IMR-90 (cell line): ENCODE results near the gene MEGF11. TPM values are rescaled to one million over a fixed set of nuclear protein-coding genes. Genes with fewer than 3 reads are reported as not detected.

ENCODE experiments used
- ATAC-seq: fragments of 200-7000 bp; cut with Tn5 transposase; 2 replicates; pipeline ENCODE4 v1.9.1; 2020; ENCODE audit warnings: low read depth, mild to moderate bottlenecking, moderate library complexity
- BruUV-seq: library from RNA; stranded (reverse); fragments of 400-500 nt; replicated peaks from 2 replicates; lab custom pipeline; 2021; lab: Mats Ljungman, UMichigan
- CTCF ChIA-PET: fragments of 300-600 bp; formaldehyde crosslinking; extraction: SDS; loops from one replicate; lab custom pipeline; 2021; ENCODE audit warnings: antibody characterized with exemption; lab: Yijun Ruan, JAX
- POLR2A ChIA-PET: fragments of 300-600 bp; sonication (Branson Sonifier 250); formaldehyde crosslinking; loops from one replicate; lab custom pipeline; 2022; ENCODE audit warnings: antibody characterized with exemption; ENCODE audit not compliant: unreplicated experiment; lab: Charles Lee
- DNase-seq: peaks from one replicate; pipeline ENCODE4 v3.0.0; 2013
- H2AFZ ChIP-seq: replicated peaks from 2 replicates; pipeline ENCODE3; 2013; ENCODE audit warnings: low read length, mild to moderate bottlenecking; ENCODE audit not compliant: poor library complexity
- H2AK5ac ChIP-seq: 2 replicates; pipeline ENCODE4 v1.6.1; 2013; ENCODE audit warnings: low read depth, low read length, inconsistent platforms
- H2AK9ac ChIP-seq: replicated peaks from 2 replicates; pipeline ENCODE3; 2013; ENCODE audit warnings: mild to moderate bottlenecking, low read depth, low read length, moderate library complexity; ENCODE audit not compliant: poor library complexity
- H2BK120ac ChIP-seq: 2 replicates; pipeline ENCODE4 v1.6.1; 2013; ENCODE audit warnings: low read depth, low read length, inconsistent platforms
- H2BK15ac ChIP-seq: 3 replicates; pipeline ENCODE4 v1.6.1; 2013; ENCODE audit warnings: low read depth, low read length, inconsistent platforms
- H2BK20ac ChIP-seq: 2 replicates; pipeline ENCODE4 v1.6.1; 2013; ENCODE audit warnings: low read depth, mild to moderate bottlenecking, inconsistent platforms, low read length, moderate library complexity
- H2BK5ac ChIP-seq: 2 replicates; pipeline ENCODE4 v1.6.1; 2013; ENCODE audit warnings: mild to moderate bottlenecking, low read depth, low read length, inconsistent platforms; ENCODE audit not compliant: poor library complexity, severe bottlenecking
- H3K14ac ChIP-seq: replicated peaks from 2 replicates; pipeline ENCODE4 v1.6.1; 2013; ENCODE audit warnings: low read depth, low read length, inconsistent platforms
- H3K18ac ChIP-seq: 2 replicates; pipeline ENCODE4 v1.6.1; 2013; ENCODE audit warnings: low read depth, low read length, control low read depth
- H3K23ac ChIP-seq: 2 replicates; pipeline ENCODE4 v1.6.1; 2013; ENCODE audit warnings: low read depth, low read length, inconsistent platforms
- H3K27ac ChIP-seq: 2 replicates; pipeline ENCODE4 v1.5.1; 2013; ENCODE audit warnings: mild to moderate bottlenecking, control low read depth, low read length; ENCODE audit not compliant: insufficient read depth
- H3K27me3 ChIP-seq: 2 replicates; pipeline ENCODE4 v1.6.1; 2013; ENCODE audit warnings: low read length; ENCODE audit not compliant: control insufficient read depth, insufficient read depth
- H3K36me3 ChIP-seq: 2 replicates; pipeline ENCODE4 v1.6.1; 2013; ENCODE audit warnings: low read length, mixed read lengths; ENCODE audit not compliant: control insufficient read depth, insufficient read depth
- H3K4ac ChIP-seq: 2 replicates; pipeline ENCODE4 v1.6.1; 2013; ENCODE audit warnings: low read depth, low read length, inconsistent platforms
- H3K4me1 ChIP-seq: 2 replicates; pipeline ENCODE4 v1.6.1; 2013; ENCODE audit warnings: low read length, mixed read lengths; ENCODE audit not compliant: control insufficient read depth, insufficient read depth
- H3K4me2 ChIP-seq: 2 replicates; pipeline ENCODE4 v1.6.1; 2013; ENCODE audit warnings: low read depth, mild to moderate bottlenecking, control low read depth, low read length, moderate library complexity
- H3K4me3 ChIP-seq: 2 replicates; pipeline ENCODE4 v1.5.1; 2013; ENCODE audit warnings: low read depth, mild to moderate bottlenecking, control low read depth, low read length, moderate library complexity; ENCODE audit not compliant: insufficient read depth
- H3K56ac ChIP-seq: 2 replicates; pipeline ENCODE4 v1.6.1; 2013; ENCODE audit warnings: low read length, inconsistent platforms; ENCODE audit not compliant: insufficient read depth; ENCODE audit errors: extremely low read depth
- H3K79me1 ChIP-seq, 2 experiments: 2 replicates each; pipeline ENCODE4 v1.6.1; 2013; ENCODE audit warnings: low read length in 2 of 2, inconsistent platforms in 1 of 2, low read depth in 1 of 2
- H3K9ac ChIP-seq: 2 replicates; pipeline ENCODE4 v1.6.1; 2013; ENCODE audit warnings: low read depth, low read length, control low read depth
- H3K9me1 ChIP-seq: 2 replicates; pipeline ENCODE4 v1.6.1; 2013; ENCODE audit warnings: low read length, inconsistent platforms; ENCODE audit not compliant: insufficient read depth
- H3K9me3 ChIP-seq: 2 replicates; pipeline ENCODE4 v1.6.1; 2013; ENCODE audit warnings: low read length; ENCODE audit not compliant: control insufficient read depth, insufficient read depth
- H4K20me1 ChIP-seq: 2 replicates; pipeline ENCODE4 v1.6.1; 2013; ENCODE audit warnings: low read length, inconsistent platforms; ENCODE audit not compliant: insufficient read depth
- H4K5ac ChIP-seq: 2 replicates; pipeline ENCODE4 v1.6.1; 2013; ENCODE audit warnings: mild to moderate bottlenecking, low read depth, low read length, control low read depth
- H4K8ac ChIP-seq, 2 experiments: 2 replicates each; pipeline ENCODE4 v1.6.1; 2013; ENCODE audit warnings: low read depth in 2 of 2, low read length in 2 of 2, control low read depth in 1 of 2, inconsistent platforms in 1 of 2
- H4K91ac ChIP-seq: 2 replicates; pipeline ENCODE4 v1.6.1; 2013; ENCODE audit warnings: low read depth, low read length, inconsistent platforms; ENCODE audit not compliant: insufficient read depth
- BHLHE40 ChIP-seq: fragments of 150-350 bp; IDR thresholded peaks from 2 replicates; pipeline ENCODE4 v1.6.1; 2016; ENCODE audit warnings: mild to moderate bottlenecking, low read depth, low read length
- ELK1 ChIP-seq: fragments of 150-350 bp; IDR thresholded peaks from 2 replicates; pipeline ENCODE4 v1.6.1; 2016; ENCODE audit warnings: low read depth, mild to moderate bottlenecking, low read length, moderate library complexity, borderline replicate concordance
- RAD21 ChIP-seq: IDR thresholded peaks from 2 replicates; pipeline ENCODE4 v1.6.1; 2012; ENCODE audit warnings: low read length, improper control_type of control experiment
- SMC3 ChIP-seq: fragments of 150-350 bp; IDR thresholded peaks from 2 replicates; pipeline ENCODE4 v1.6.1; 2016; ENCODE audit warnings: low read depth, mild to moderate bottlenecking, antibody characterized with exemption, low read length, moderate library complexity
- WGBS, 2 experiments: methylation state at CpG; one replicate each; pipeline versions ENCODE4 v1.1.5 to v1.1.7; 2013; ENCODE audit warnings: missing lambda C conversion rate in 2 of 2; ENCODE audit not compliant: insufficient read length in 1 of 2; ENCODE audit errors: extremely low coverage in 2 of 2; 5-methylcytosine and 5-hydroxymethylcytosine counted together
- dilution Hi-C: fragments of 300-500 bp; cut with HindIII; formaldehyde crosslinking; loops from one replicate; pipeline ENCODE4 v1.14.3; 2018; ENCODE audit warnings: low sequenced_read_pairs; ENCODE audit not compliant: unreplicated experiment
- in situ Hi-C: fragments of 300-500 bp; cut with MboI; formaldehyde crosslinking; loops from 3 replicates; pipeline ENCODE4 v1.14.3; 2019; ENCODE audit warnings: low sequenced_read_pairs, inconsistent platforms, mixed read lengths
- intact Hi-C: fragments of 100-400 bp; cut with micrococcal nuclease; formaldehyde crosslinking; loops from 2 replicates; pipeline ENCODE4 v1.10.0; 2022
- polyA plus RNA-seq, 3 experiments: library from polyadenylated mRNA; depleted of rRNA; stranded (reverse); fragments of >200 nt; gene quantifications; 2 replicates each; pipeline ENCODE4 v1.2.3, GENCODE V29; 2012; ENCODE audit warnings: low replicate concordance in 1 of 3
- total RNA-seq: library from RNA; depleted of rRNA; stranded (reverse); fragments of >200 nt; gene quantifications from 2 replicates; pipeline ENCODE4 v1.2.3, GENCODE V29; 2012
- TF ChIP-seq, protein P1 (sequence below): fragments of 150-350 bp; IDR thresholded peaks from 2 replicates; pipeline ENCODE4 v1.6.1; 2017; ENCODE audit warnings: mild to moderate bottlenecking, antibody characterized with exemption, low read length, low read depth

MEGF11 gene
- total and polyA plus RNA-seq, 2 of the 4 experiments (the other 2 are of a cell fraction): not detected

DNA sequence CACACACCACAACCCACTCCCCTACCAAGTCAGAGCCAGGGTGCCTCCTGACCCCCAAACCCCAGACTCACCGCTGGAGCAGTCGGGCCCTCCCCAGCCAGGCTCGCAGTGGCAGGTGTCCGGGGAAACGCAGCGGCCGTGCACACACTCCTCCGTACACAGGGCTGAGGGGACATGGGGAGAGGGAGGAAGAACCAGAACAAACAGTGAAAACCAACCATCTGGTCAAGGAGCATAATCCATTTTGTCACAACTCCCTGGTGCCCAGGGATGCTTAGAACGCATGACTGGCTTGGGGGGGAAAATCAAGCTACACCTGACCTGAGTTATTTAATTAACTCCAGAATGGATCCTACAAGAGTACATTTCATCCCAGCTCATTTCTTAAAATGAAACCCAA, 159.2 kb downstream of the MEGF11 start:
- Histone ChIP-seq H3K4me3 (no peak overlapping the region), H3K23ac (no peak overlapping the region), H2BK5ac (no peak overlapping the region), H3K9me3 (no peaks in the 10 kb centered on the region), H3K56ac (no peak overlapping the region), H2AK9ac (no peak overlapping the region), H3K4me1 (no peaks in the 10 kb centered on the region), H2BK15ac (no peak overlapping the region), H3K27me3 (peaks cover 59% of the 10 kb centered on the region), H2AK5ac (no peak overlapping the region), H3K4me2 (no peak overlapping the region), H4K20me1 (no peaks in the 10 kb centered on the region), H4K8ac (no peak overlapping the region), H3K4ac (no peak overlapping the region), H3K9ac (no peak overlapping the region), H3K79me1 (no peaks in the 10 kb centered on the region), H2AFZ (no peak overlapping the region), H3K9me1 (no peaks in the 10 kb centered on the region), H3K27ac (no peak overlapping the region), H3K36me3 (no peaks in the 10 kb centered on the region), H3K14ac (no peak overlapping the region), H4K5ac (no peak overlapping the region), H2BK20ac (no peak overlapping the region), H4K91ac (no peak overlapping the region), H2BK120ac (no peak overlapping the region), H3K18ac (no peak overlapping the region)
- TF ChIP-seq BHLHE40 (no peak), ELK1 (no peak), RAD21 (no peak), SMC3 (no peak)
- TF ChIP-seq, protein P1, sequence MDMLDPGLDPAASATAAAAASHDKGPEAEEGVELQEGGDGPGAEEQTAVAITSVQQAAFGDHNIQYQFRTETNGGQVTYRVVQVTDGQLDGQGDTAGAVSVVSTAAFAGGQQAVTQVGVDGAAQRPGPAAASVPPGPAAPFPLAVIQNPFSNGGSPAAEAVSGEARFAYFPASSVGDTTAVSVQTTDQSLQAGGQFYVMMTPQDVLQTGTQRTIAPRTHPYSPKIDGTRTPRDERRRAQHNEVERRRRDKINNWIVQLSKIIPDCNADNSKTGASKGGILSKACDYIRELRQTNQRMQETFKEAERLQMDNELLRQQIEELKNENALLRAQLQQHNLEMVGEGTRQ: no peak
- POLR2A ChIA-PET: no interaction called here
- in situ Hi-C loops (no loop called here), intact Hi-C loops (no loop called here), dilution Hi-C loops (no loop called here)
- no CpG with 5 or more reads among the region's 9 CpGs for WGBS, 2 experiments
- DNase-seq (no peak), ATAC-seq (no peak)
- BruUV-seq: no TSS peak
- CTCF ChIA-PET: no interaction called here
